IMR-90 (cell line): Measurements from ENCODE around the gene SCAF1. TPM values are rescaled to one million over a fixed set of nuclear protein-coding genes. Genes with fewer than 3 reads are reported as not detected.

Experiments
- ATAC-seq: fragments of 200-7000 bp; cut with Tn5 transposase; 2 replicates; pipeline ENCODE4 v1.9.1; 2020; ENCODE audit warnings: low read depth, mild to moderate bottlenecking, moderate library complexity
- BruUV-seq: library from RNA; stranded (reverse); fragments of 400-500 nt; replicated peaks from 2 replicates; lab custom pipeline; 2021; lab: Mats Ljungman, UMichigan
- CTCF ChIA-PET: fragments of 300-600 bp; formaldehyde crosslinking; extraction: SDS; loops from one replicate; lab custom pipeline; 2021; ENCODE audit warnings: antibody characterized with exemption; lab: Yijun Ruan, JAX
- POLR2A ChIA-PET: fragments of 300-600 bp; sonication (Branson Sonifier 250); formaldehyde crosslinking; loops from one replicate; lab custom pipeline; 2022; ENCODE audit warnings: antibody characterized with exemption; ENCODE audit not compliant: unreplicated experiment; lab: Charles Lee
- DNase-seq: peaks from one replicate; pipeline ENCODE4 v3.0.0; 2013
- H2AFZ ChIP-seq: replicated peaks from 2 replicates; pipeline ENCODE3; 2013; ENCODE audit warnings: low read length, mild to moderate bottlenecking; ENCODE audit not compliant: poor library complexity
- H2AK5ac ChIP-seq: 2 replicates; pipeline ENCODE4 v1.6.1; 2013; ENCODE audit warnings: low read depth, low read length, inconsistent platforms
- H2AK9ac ChIP-seq: replicated peaks from 2 replicates; pipeline ENCODE3; 2013; ENCODE audit warnings: mild to moderate bottlenecking, low read depth, low read length, moderate library complexity; ENCODE audit not compliant: poor library complexity
- H2BK120ac ChIP-seq: 2 replicates; pipeline ENCODE4 v1.6.1; 2013; ENCODE audit warnings: low read depth, low read length, inconsistent platforms
- H2BK15ac ChIP-seq: 3 replicates; pipeline ENCODE4 v1.6.1; 2013; ENCODE audit warnings: low read depth, low read length, inconsistent platforms
- H2BK20ac ChIP-seq: 2 replicates; pipeline ENCODE4 v1.6.1; 2013; ENCODE audit warnings: low read depth, mild to moderate bottlenecking, inconsistent platforms, low read length, moderate library complexity
- H2BK5ac ChIP-seq: 2 replicates; pipeline ENCODE4 v1.6.1; 2013; ENCODE audit warnings: mild to moderate bottlenecking, low read depth, low read length, inconsistent platforms; ENCODE audit not compliant: poor library complexity, severe bottlenecking
- H3K14ac ChIP-seq: replicated peaks from 2 replicates; pipeline ENCODE4 v1.6.1; 2013; ENCODE audit warnings: low read depth, low read length, inconsistent platforms
- H3K18ac ChIP-seq: 2 replicates; pipeline ENCODE4 v1.6.1; 2013; ENCODE audit warnings: low read depth, low read length, control low read depth
- H3K23ac ChIP-seq: 2 replicates; pipeline ENCODE4 v1.6.1; 2013; ENCODE audit warnings: low read depth, low read length, inconsistent platforms
- H3K27ac ChIP-seq: 2 replicates; pipeline ENCODE4 v1.5.1; 2013; ENCODE audit warnings: mild to moderate bottlenecking, control low read depth, low read length; ENCODE audit not compliant: insufficient read depth
- H3K27me3 ChIP-seq: 2 replicates; pipeline ENCODE4 v1.6.1; 2013; ENCODE audit warnings: low read length; ENCODE audit not compliant: control insufficient read depth, insufficient read depth
- H3K36me3 ChIP-seq: 2 replicates; pipeline ENCODE4 v1.6.1; 2013; ENCODE audit warnings: low read length, mixed read lengths; ENCODE audit not compliant: control insufficient read depth, insufficient read depth
- H3K4ac ChIP-seq: 2 replicates; pipeline ENCODE4 v1.6.1; 2013; ENCODE audit warnings: low read depth, low read length, inconsistent platforms
- H3K4me1 ChIP-seq: 2 replicates; pipeline ENCODE4 v1.6.1; 2013; ENCODE audit warnings: low read length, mixed read lengths; ENCODE audit not compliant: control insufficient read depth, insufficient read depth
- H3K4me2 ChIP-seq: 2 replicates; pipeline ENCODE4 v1.6.1; 2013; ENCODE audit warnings: low read depth, mild to moderate bottlenecking, control low read depth, low read length, moderate library complexity
- H3K4me3 ChIP-seq: 2 replicates; pipeline ENCODE4 v1.5.1; 2013; ENCODE audit warnings: low read depth, mild to moderate bottlenecking, control low read depth, low read length, moderate library complexity; ENCODE audit not compliant: insufficient read depth
- H3K56ac ChIP-seq: 2 replicates; pipeline ENCODE4 v1.6.1; 2013; ENCODE audit warnings: low read length, inconsistent platforms; ENCODE audit not compliant: insufficient read depth; ENCODE audit errors: extremely low read depth
- H3K79me1 ChIP-seq, 2 experiments: 2 replicates each; pipeline ENCODE4 v1.6.1; 2013; ENCODE audit warnings: low read length in 2 of 2, inconsistent platforms in 1 of 2, low read depth in 1 of 2
- H3K9ac ChIP-seq: 2 replicates; pipeline ENCODE4 v1.6.1; 2013; ENCODE audit warnings: low read depth, low read length, control low read depth
- H3K9me1 ChIP-seq: 2 replicates; pipeline ENCODE4 v1.6.1; 2013; ENCODE audit warnings: low read length, inconsistent platforms; ENCODE audit not compliant: insufficient read depth
- H3K9me3 ChIP-seq: 2 replicates; pipeline ENCODE4 v1.6.1; 2013; ENCODE audit warnings: low read length; ENCODE audit not compliant: control insufficient read depth, insufficient read depth
- H4K20me1 ChIP-seq: 2 replicates; pipeline ENCODE4 v1.6.1; 2013; ENCODE audit warnings: low read length, inconsistent platforms; ENCODE audit not compliant: insufficient read depth
- H4K5ac ChIP-seq: 2 replicates; pipeline ENCODE4 v1.6.1; 2013; ENCODE audit warnings: mild to moderate bottlenecking, low read depth, low read length, control low read depth
- H4K8ac ChIP-seq, 2 experiments: 2 replicates each; pipeline ENCODE4 v1.6.1; 2013; ENCODE audit warnings: low read depth in 2 of 2, low read length in 2 of 2, control low read depth in 1 of 2, inconsistent platforms in 1 of 2
- H4K91ac ChIP-seq: 2 replicates; pipeline ENCODE4 v1.6.1; 2013; ENCODE audit warnings: low read depth, low read length, inconsistent platforms; ENCODE audit not compliant: insufficient read depth
- BHLHE40 ChIP-seq: fragments of 150-350 bp; IDR thresholded peaks from 2 replicates; pipeline ENCODE4 v1.6.1; 2016; ENCODE audit warnings: mild to moderate bottlenecking, low read depth, low read length
- ELK1 ChIP-seq: fragments of 150-350 bp; IDR thresholded peaks from 2 replicates; pipeline ENCODE4 v1.6.1; 2016; ENCODE audit warnings: low read depth, mild to moderate bottlenecking, low read length, moderate library complexity, borderline replicate concordance
- MAZ ChIP-seq: IDR thresholded peaks from 2 replicates; pipeline ENCODE4 v1.6.1; 2012; ENCODE audit warnings: low read depth, mild to moderate bottlenecking, low read length, improper control_type of control experiment, moderate library complexity, borderline replicate concordance
- MXI1 ChIP-seq: IDR thresholded peaks from 2 replicates; pipeline ENCODE4 v1.6.1; 2012; ENCODE audit warnings: low read depth, mild to moderate bottlenecking, low read length, moderate library complexity, borderline replicate concordance
- NFE2L2 ChIP-seq: fragments of 150-350 bp; IDR thresholded peaks from 2 replicates; pipeline ENCODE4 v1.6.1; 2016; ENCODE audit warnings: low read depth, mild to moderate bottlenecking, low read length
- POLR2A ChIP-seq: IDR thresholded peaks from 2 replicates; pipeline ENCODE4 v1.6.1; 2012; ENCODE audit warnings: mild to moderate bottlenecking, low read depth, low read length
- RFX5 ChIP-seq: IDR thresholded peaks from 2 replicates; pipeline ENCODE4 v1.8.0; 2012; ENCODE audit warnings: low read depth, mild to moderate bottlenecking, low read length, moderate library complexity
- USF2 ChIP-seq: fragments of 150-350 bp; IDR thresholded peaks from 2 replicates; pipeline ENCODE4 v1.6.1; 2017; ENCODE audit warnings: mild to moderate bottlenecking, antibody characterized with exemption, low read length, low read depth
- WGBS, 2 experiments: methylation state at CpG; one replicate each; pipeline versions ENCODE4 v1.1.5 to v1.1.7; 2013; ENCODE audit warnings: missing lambda C conversion rate in 2 of 2; ENCODE audit not compliant: insufficient read length in 1 of 2; ENCODE audit errors: extremely low coverage in 2 of 2; 5-methylcytosine and 5-hydroxymethylcytosine counted together
- dilution Hi-C: fragments of 300-500 bp; cut with HindIII; formaldehyde crosslinking; loops from one replicate; pipeline ENCODE4 v1.14.3; 2018; ENCODE audit warnings: low sequenced_read_pairs; ENCODE audit not compliant: unreplicated experiment
- in situ Hi-C: fragments of 300-500 bp; cut with MboI; formaldehyde crosslinking; loops from 3 replicates; pipeline ENCODE4 v1.14.3; 2019; ENCODE audit warnings: low sequenced_read_pairs, inconsistent platforms, mixed read lengths
- intact Hi-C: fragments of 100-400 bp; cut with micrococcal nuclease; formaldehyde crosslinking; loops from 2 replicates; pipeline ENCODE4 v1.10.0; 2022
- polyA plus RNA-seq, 3 experiments: library from polyadenylated mRNA; depleted of rRNA; stranded (reverse); fragments of >200 nt; gene quantifications; 2 replicates each; pipeline ENCODE4 v1.2.3, GENCODE V29; 2012; ENCODE audit warnings: low replicate concordance in 1 of 3
- total RNA-seq: library from RNA; depleted of rRNA; stranded (reverse); fragments of >200 nt; gene quantifications from 2 replicates; pipeline ENCODE4 v1.2.3, GENCODE V29; 2012

The SCAF1 gene
- total and polyA plus RNA-seq, 2 of the 4 experiments (the other 2 are of a cell fraction) = 2.2 to 14.8 TPM

GRCh38 chr19:49665351-49666119, 23.5 kb downstream of the SCAF1 start, which contains the start of the genes BCL2L12 and IRF3:
Gene BCL2L12, plus strand, starts transcription at chr19:49665933. Its CDS starts 760 bp downstream, at chr19:49666693.
Gene IRF3, minus strand, starts transcription at chr19:49665857. Its CDS starts 1,019 bp downstream, at chr19:49664838.
- peak within 1 kb of the TSS; percentile 86 for H2AK9ac ChIP-seq
- DNase-seq = peak; percentile 93
- H3K14ac ChIP-seq = peak within 1 kb of the TSS; percentile 89
- peak within 1 kb of the TSS; percentile 42 to 91 for H4K8ac ChIP-seq
- peak within 1 kb of the TSS; percentile 87 for H3K27ac ChIP-seq
- H3K9me3 ChIP-seq = no peaks in the 10 kb centered on the region
- H3K4me1 ChIP-seq = peaks cover 9% of the 10 kb centered on the region
- no peaks in the 10 kb centered on the region for H3K27me3 ChIP-seq
- peak within 1 kb of the TSS; percentile 53 for H4K5ac ChIP-seq
- peaks cover 8 to 54% of the 10 kb centered on the region in 2 experiments; a peak in 3 of 4 replicates for H3K79me1 ChIP-seq
- H2BK120ac ChIP-seq = peak within 1 kb of the TSS; percentile 35; the same call in 1 of the 2 replicates
- peaks cover 11% of the 10 kb centered on the region for H4K20me1 ChIP-seq
- H3K4me2 ChIP-seq = peak within 1 kb of the TSS; percentile 92
- 1% methylated on average over 21 of the region's 50 CpGs; no CpG with 5 or more reads in 1 of the 2 experiments for WGBS, 2 experiments
- peak within 1 kb of the TSS; percentile 91 for H3K9ac ChIP-seq
- peak within 1 kb of the TSS; percentile 93 for H2AFZ ChIP-seq
- TF ChIP-seq NFE2L2 (no peak), MAZ (peak; percentile 29; the same call in 1 of the 2 replicates), POLR2A (peak; percentile 77), USF2 (peak; percentile 79), RFX5 (no peak), BHLHE40 (peak; percentile 18; the same call in 1 of the 2 replicates), ELK1 (peak; percentile 99), MXI1 (peak; percentile 67; the same call in 1 of the 2 replicates)
- H2BK15ac ChIP-seq = no peak within 1 kb of the TSS
- in situ Hi-C loops (loop anchor here (10.0 kb wide), 1 partner anchor 171 kb away; the partner anchor contains the start of gene RPS11), dilution Hi-C loops (no loop called here), intact Hi-C loops (loop anchor here (1.0 kb wide), 1 partner anchor 23 kb away; the partner anchor contains the start of gene SCAF1)
- peak within 1 kb of the TSS; percentile 92 for H3K4ac ChIP-seq
- H3K9me1 ChIP-seq = peaks cover 3% of the 10 kb centered on the region; the same call in 1 of the 2 replicates
- ATAC-seq = peak; percentile 91
- H2AK5ac ChIP-seq = peak within 1 kb of the TSS; percentile 96
- no TSS peak for BruUV-seq
- peak within 1 kb of the TSS; percentile 71 for H3K56ac ChIP-seq
- peak within 1 kb of the TSS; percentile 69 for H4K91ac ChIP-seq
- ChIA-PET CTCF (interaction anchor here (0.6 to 1.0 kb wide), 3 partner anchors 9 to 138 kb away, joined by 3 read pairs; partner anchors contain the start of gene RCN3), POLR2A (no interaction called here)
- H3K36me3 ChIP-seq = peaks cover 23% of the 10 kb centered on the region
- peak within 1 kb of the TSS; percentile 22 for H3K18ac ChIP-seq
- peak within 1 kb of the TSS; percentile 77 for H3K4me3 ChIP-seq
- peak within 1 kb of the TSS; percentile 97 for H3K23ac ChIP-seq
- no peak within 1 kb of the TSS for H2BK20ac ChIP-seq
- H2BK5ac ChIP-seq = peak within 1 kb of the TSS; percentile 88
